PC-9 (cell line): Measurements from ENCODE around the gene FKBP1A.

ENCODE experiments used
- EZH2 ChIP-seq: fragments of 200-600 bp; sonication (generic); IDR thresholded peaks from 2 replicates; pipeline ENCODE4 v1.8.0; 2017; ENCODE audit warnings: antibody characterized with exemption, low read depth
- TF ChIP-seq, protein P1 (sequence below): fragments of 200-600 bp; sonication (generic); conservative IDR thresholded peaks from 2 replicates; pipeline ENCODE4 v1.6.1; 2017; ENCODE audit warnings: mixed run types, antibody characterized with exemption, mild to moderate bottlenecking, moderate library complexity

DNA sequence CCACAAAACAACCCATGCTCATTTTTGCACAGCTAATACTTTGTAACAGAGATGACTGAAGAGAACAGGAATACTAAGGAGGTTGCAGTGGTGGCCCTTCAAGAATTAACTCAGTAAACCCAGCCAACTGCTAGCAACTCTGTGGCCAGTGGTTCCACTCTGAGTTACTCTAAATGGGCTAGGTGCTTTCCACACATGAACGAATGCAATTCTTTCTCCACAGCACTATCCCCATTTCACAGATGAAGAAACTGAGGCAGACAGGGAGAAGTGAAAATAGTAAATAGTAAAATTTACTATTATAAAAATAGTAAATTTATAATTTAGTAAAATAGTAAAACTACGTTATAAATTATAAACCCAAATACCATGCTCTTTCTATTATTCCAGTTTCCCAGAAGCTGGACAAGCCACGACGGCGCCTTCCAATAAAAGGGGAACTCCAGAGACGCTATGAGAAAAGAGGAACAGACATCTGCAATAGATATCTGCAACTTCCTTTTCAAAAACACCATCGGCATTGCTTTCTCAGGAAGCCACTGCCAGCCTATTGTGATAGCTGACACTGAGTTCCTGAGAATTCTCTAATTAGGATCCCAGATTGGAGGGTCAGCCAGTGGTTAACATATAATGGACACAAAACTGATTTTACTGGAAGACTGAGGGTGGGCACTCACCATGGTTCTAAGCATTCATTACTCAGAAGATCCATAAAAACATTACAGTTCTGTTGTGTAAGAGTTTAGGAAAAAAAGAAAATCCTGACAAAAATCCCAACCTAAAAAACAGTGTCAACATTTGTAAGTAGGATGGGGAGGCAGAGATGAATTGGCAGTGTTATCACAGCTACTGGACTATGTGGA lies 16.2 kb downstream of the FKBP1A start:
- TF ChIP-seq, protein P1, sequence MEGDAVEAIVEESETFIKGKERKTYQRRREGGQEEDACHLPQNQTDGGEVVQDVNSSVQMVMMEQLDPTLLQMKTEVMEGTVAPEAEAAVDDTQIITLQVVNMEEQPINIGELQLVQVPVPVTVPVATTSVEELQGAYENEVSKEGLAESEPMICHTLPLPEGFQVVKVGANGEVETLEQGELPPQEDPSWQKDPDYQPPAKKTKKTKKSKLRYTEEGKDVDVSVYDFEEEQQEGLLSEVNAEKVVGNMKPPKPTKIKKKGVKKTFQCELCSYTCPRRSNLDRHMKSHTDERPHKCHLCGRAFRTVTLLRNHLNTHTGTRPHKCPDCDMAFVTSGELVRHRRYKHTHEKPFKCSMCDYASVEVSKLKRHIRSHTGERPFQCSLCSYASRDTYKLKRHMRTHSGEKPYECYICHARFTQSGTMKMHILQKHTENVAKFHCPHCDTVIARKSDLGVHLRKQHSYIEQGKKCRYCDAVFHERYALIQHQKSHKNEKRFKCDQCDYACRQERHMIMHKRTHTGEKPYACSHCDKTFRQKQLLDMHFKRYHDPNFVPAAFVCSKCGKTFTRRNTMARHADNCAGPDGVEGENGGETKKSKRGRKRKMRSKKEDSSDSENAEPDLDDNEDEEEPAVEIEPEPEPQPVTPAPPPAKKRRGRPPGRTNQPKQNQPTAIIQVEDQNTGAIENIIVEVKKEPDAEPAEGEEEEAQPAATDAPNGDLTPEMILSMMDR, result no peak
- no peak for TF ChIP-seq EZH2
